Stimulated activated CD4-positive, alpha-beta T cell treated with anti-CD3 and anti-CD28 coated beads, TNF-alpha, amount 100 ng/mL, for 48 hours (primary cell): ENCODE results near the gene KDM3B.
"Not testable (repeated sequence)": the region's sequence is repeated elsewhere in the genome, so short reads cannot be mapped to it uniquely, and the experiment has no call there.

Experiments used
- DNase-seq, 3 donors: peaks; one replicate each; pipeline ENCODE4 v3.0.0-alpha.2; 2020; ENCODE audit warnings: low read depth in 3 of 3

KDM3B gene

GRCh38 chr5:138352071-138352721 lies at the start of gene KDM3B:
TSS of gene KDM3B (plus strand) at chr5:138352685. CDS start at chr5:138352796, 111 bp downstream.
- peak; percentile 74 to 91 (median 87) for DNase-seq

- DNase-seq: no peak
Measured at GRCh38 chr5:138303372-138303771, 49.1 kb upstream of the KDM3B start.

GRCh38 chr5:138305797-138306196 lies 46.7 kb upstream of the KDM3B start:
- DNase-seq: no peak

- no peak for DNase-seq
Measured at GRCh38 chr5:138315751-138316278, 36.7 kb upstream of the KDM3B start.

GRCh38 chr5:138316355-138316754 lies 36.1 kb upstream of the KDM3B start:
- DNase-seq: no peak

GRCh38 chr5:138318211-138318610 lies 34.3 kb upstream of the KDM3B start:
- DNase-seq: not testable (repeated sequence)

- DNase-seq: no peak
Measured at GRCh38 chr5:138330813-138331448, 21.6 kb upstream of the KDM3B start.

GRCh38 chr5:138331449-138332368 lies 20.8 kb upstream of the KDM3B start, which contains the start of gene CDC25C:
TSS of gene CDC25C (minus strand) at chr5:138331804. CDS start at chr5:138331180, 624 bp downstream.
- DNase-seq: peak; percentile 93 to 95 (median 93)

- no peak for DNase-seq
Measured at GRCh38 chr5:138334867-138335447, 17.5 kb upstream of the KDM3B start.

GRCh38 chr5:138336952-138337684 lies 15.4 kb upstream of the KDM3B start:
- DNase-seq: peak in 1 of 3 donors; percentile 70

GRCh38 chr5:138337685-138338410 lies 14.6 kb upstream of the KDM3B start, which contains the start of gene FAM53C:
TSS of gene FAM53C (plus strand) at chr5:138338266. CDS start at chr5:138341336, 3,070 bp downstream.
- peak; percentile 84 to 91 (median 86) for DNase-seq

GRCh38 chr5:138338411-138339090 lies 13.9 kb upstream of the KDM3B start:
- DNase-seq: no peak

GRCh38 chr5:138339091-138339456 lies 13.4 kb upstream of the KDM3B start:
- DNase-seq: no peak

GRCh38 chr5:138339464-138339863 lies 13.0 kb upstream of the KDM3B start:
- DNase-seq: no peak

- DNase-seq: no peak
Measured at GRCh38 chr5:138340008-138340407, 12.5 kb upstream of the KDM3B start.

GRCh38 chr5:138344887-138345622 lies 7.4 kb upstream of the KDM3B start:
- no peak for DNase-seq

GRCh38 chr5:138346889-138347288 lies 5.6 kb upstream of the KDM3B start:
- no peak for DNase-seq

- no peak for DNase-seq
Measured at GRCh38 chr5:138349852-138350562, 2.5 kb upstream of the KDM3B start.
